Measurements from ENCODE around the gene PPP6R3. TPM values are rescaled to one million over a fixed set of nuclear protein-coding genes. Genes with fewer than 3 reads are reported as not detected.

PPP6R3 gene
- polyA plus RNA-seq, 1 donor from 2014 or later, result 111 TPM

DNA sequence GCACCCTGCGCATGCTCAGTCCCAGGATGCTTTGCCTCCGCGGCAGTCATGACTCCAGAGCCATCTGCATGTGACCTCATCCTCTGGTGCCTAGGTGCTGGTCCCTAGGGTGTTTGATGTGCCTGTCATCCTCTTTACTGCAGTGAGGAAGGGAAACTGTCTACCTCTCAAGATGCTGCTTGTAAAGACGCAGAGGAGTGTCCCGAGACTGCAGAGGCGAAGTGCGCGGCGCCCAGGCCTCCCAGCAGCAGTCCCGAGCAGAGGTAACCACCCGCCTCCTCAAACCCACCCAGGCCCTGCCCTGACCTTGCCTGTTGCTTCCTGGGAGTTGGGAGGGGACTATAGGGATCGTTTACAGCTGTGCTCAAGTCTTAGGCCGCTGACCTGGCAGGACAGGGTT, 149.2 kb downstream of the PPP6R3 start:
- H3K9ac ChIP-seq (ENCODE audit: low read length), result no peak overlapping the region
- H3K4me2 ChIP-seq (ENCODE audit: low read length), result no peak overlapping the region
- no peak overlapping the region for H3K27ac ChIP-seq (ENCODE audit: low read length)
- no peak overlapping the region for H3K4me3 ChIP-seq (ENCODE audit: low read length)
- TF ChIP-seq RAD21 (conservative IDR thresholded peaks at IDR 0.05) (no peak), MXI1 (conservative IDR thresholded peaks at IDR 0.05; ENCODE audit: poor library complexity, severe bottlenecking) (no peak)
- no peaks in the 10 kb centered on the region for H3K9me2 ChIP-seq (ENCODE audit: insufficient read depth, low read length)
- H3K9me3 ChIP-seq (ENCODE audit: low read length), result no peaks in the 10 kb centered on the region
- H3K27me3 ChIP-seq (ENCODE audit: insufficient read depth, low read depth, low read length), result no peaks in the 10 kb centered on the region
- no peak overlapping the region for H2AFZ ChIP-seq (ENCODE audit: low read depth, low read length)
- H3K79me2 ChIP-seq (replicated peaks; ENCODE audit: insufficient read depth, low read length), result no peaks in the 10 kb centered on the region
- no peaks in the 10 kb centered on the region for H3F3A ChIP-seq (ENCODE audit: insufficient read depth, low read length, poor library complexity, severe bottlenecking)
- peaks cover 12% of the 10 kb centered on the region for H3K36me3 ChIP-seq (ENCODE audit: insufficient read depth, low read length)
- no peaks in the 10 kb centered on the region for H4K20me1 ChIP-seq (ENCODE audit: insufficient read depth)

GRCh38 chr11:68610452-68611116, 150.0 kb downstream of the PPP6R3 start:
- H3K27me3 ChIP-seq (ENCODE audit: insufficient read depth, low read depth, low read length), result no peaks in the 10 kb centered on the region
- no peaks in the 10 kb centered on the region for H4K20me1 ChIP-seq (ENCODE audit: insufficient read depth)
- H3K79me2 ChIP-seq (replicated peaks; ENCODE audit: insufficient read depth, low read length), result no peaks in the 10 kb centered on the region
- H3K9me3 ChIP-seq (ENCODE audit: low read length), result no peaks in the 10 kb centered on the region
- no peak for TF ChIP-seq SMC3 (conservative IDR thresholded peaks at IDR 0.05; ENCODE audit: poor library complexity)
- TF ChIP-seq EP300 (conservative IDR thresholded peaks at IDR 0.05; ENCODE audit: poor library complexity, severe bottlenecking), result no peak
- TF ChIP-seq CTCF (IDR thresholded peaks at IDR 0.05; ENCODE audit: poor library complexity, severe bottlenecking), result peak; percentile 16
- TF ChIP-seq, protein P1, sequence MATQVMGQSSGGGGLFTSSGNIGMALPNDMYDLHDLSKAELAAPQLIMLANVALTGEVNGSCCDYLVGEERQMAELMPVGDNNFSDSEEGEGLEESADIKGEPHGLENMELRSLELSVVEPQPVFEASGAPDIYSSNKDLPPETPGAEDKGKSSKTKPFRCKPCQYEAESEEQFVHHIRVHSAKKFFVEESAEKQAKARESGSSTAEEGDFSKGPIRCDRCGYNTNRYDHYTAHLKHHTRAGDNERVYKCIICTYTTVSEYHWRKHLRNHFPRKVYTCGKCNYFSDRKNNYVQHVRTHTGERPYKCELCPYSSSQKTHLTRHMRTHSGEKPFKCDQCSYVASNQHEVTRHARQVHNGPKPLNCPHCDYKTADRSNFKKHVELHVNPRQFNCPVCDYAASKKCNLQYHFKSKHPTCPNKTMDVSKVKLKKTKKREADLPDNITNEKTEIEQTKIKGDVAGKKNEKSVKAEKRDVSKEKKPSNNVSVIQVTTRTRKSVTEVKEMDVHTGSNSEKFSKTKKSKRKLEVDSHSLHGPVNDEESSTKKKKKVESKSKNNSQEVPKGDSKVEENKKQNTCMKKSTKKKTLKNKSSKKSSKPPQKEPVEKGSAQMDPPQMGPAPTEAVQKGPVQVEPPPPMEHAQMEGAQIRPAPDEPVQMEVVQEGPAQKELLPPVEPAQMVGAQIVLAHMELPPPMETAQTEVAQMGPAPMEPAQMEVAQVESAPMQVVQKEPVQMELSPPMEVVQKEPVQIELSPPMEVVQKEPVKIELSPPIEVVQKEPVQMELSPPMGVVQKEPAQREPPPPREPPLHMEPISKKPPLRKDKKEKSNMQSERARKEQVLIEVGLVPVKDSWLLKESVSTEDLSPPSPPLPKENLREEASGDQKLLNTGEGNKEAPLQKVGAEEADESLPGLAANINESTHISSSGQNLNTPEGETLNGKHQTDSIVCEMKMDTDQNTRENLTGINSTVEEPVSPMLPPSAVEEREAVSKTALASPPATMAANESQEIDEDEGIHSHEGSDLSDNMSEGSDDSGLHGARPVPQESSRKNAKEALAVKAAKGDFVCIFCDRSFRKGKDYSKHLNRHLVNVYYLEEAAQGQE (IDR thresholded peaks at IDR 0.05; ENCODE audit: borderline replicate concordance), result no peak
- TF ChIP-seq RAD21 (conservative IDR thresholded peaks at IDR 0.05), result peak; percentile 45
- no peak overlapping the region for H3K4me2 ChIP-seq (ENCODE audit: low read length)
- no peak overlapping the region for H3K4me3 ChIP-seq (ENCODE audit: low read length)
- H3K36me3 ChIP-seq (ENCODE audit: insufficient read depth, low read length), result peaks cover 14% of the 10 kb centered on the region
- no peak overlapping the region for H2AFZ ChIP-seq (ENCODE audit: low read depth, low read length)
- H3K9me2 ChIP-seq (ENCODE audit: insufficient read depth, low read length), result no peaks in the 10 kb centered on the region
- H3F3A ChIP-seq (ENCODE audit: insufficient read depth, low read length, poor library complexity, severe bottlenecking), result no peaks in the 10 kb centered on the region
- no peak overlapping the region for H3K9ac ChIP-seq (ENCODE audit: low read length)
- H3K27ac ChIP-seq (ENCODE audit: low read length), result no peak overlapping the region

DNA sequence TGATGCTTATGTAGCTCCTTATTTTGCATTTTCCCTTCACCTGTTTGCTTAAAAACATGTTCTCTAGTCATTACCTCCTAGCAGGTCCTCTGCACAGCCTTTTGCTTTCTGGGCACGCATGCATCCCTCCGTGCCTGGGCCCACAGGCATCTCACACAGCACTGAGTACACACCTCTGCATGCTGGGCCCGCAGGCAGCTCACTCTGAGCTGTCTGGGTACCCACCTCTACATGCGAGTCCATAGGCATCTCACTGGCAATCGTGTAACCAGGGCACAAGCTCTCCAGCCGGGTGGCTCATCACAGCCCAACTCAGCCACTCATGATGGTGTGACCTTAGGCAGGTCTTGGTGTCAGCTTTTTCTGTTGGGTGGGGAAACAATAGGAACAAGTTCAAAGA, 155.1 kb downstream of the PPP6R3 start:
- H3K36me3 ChIP-seq (ENCODE audit: insufficient read depth, low read length), result peaks cover 6% of the 10 kb centered on the region
- H4K20me1 ChIP-seq (ENCODE audit: insufficient read depth), result no peaks in the 10 kb centered on the region
- no peak overlapping the region for H3K4me3 ChIP-seq (ENCODE audit: low read length)
- H3F3A ChIP-seq (ENCODE audit: insufficient read depth, low read length, poor library complexity, severe bottlenecking), result no peaks in the 10 kb centered on the region
- no peak overlapping the region for H2AFZ ChIP-seq (ENCODE audit: low read depth, low read length)
- TF ChIP-seq MXI1 (conservative IDR thresholded peaks at IDR 0.05; ENCODE audit: poor library complexity, severe bottlenecking) (no peak), SMC3 (conservative IDR thresholded peaks at IDR 0.05; ENCODE audit: poor library complexity) (no peak), EZH2 (IDR thresholded peaks at IDR 0.05; ENCODE audit: borderline replicate concordance, insufficient read depth, low read length, poor library complexity, severe bottlenecking) (no peak), RAD21 (conservative IDR thresholded peaks at IDR 0.05) (no peak), TAF1 (IDR thresholded peaks at IDR 0.05; ENCODE audit: low read depth) (no peak), CTCF (IDR thresholded peaks at IDR 0.05; ENCODE audit: poor library complexity, severe bottlenecking) (no peak), POLR2AphosphoS5 (IDR thresholded peaks at IDR 0.05) (no peak), EP300 (conservative IDR thresholded peaks at IDR 0.05; ENCODE audit: poor library complexity, severe bottlenecking) (no peak)
- TF ChIP-seq, protein P1 (IDR thresholded peaks at IDR 0.05; ENCODE audit: borderline replicate concordance), result no peak
- no peaks in the 10 kb centered on the region for H3K9me3 ChIP-seq (ENCODE audit: low read length)
- no peak overlapping the region for H3K9ac ChIP-seq (ENCODE audit: low read length)
- no peaks in the 10 kb centered on the region for H3K27me3 ChIP-seq (ENCODE audit: insufficient read depth, low read depth, low read length)
- no peaks in the 10 kb centered on the region for H3K9me2 ChIP-seq (ENCODE audit: insufficient read depth, low read length)
- no peak overlapping the region for H3K27ac ChIP-seq (ENCODE audit: low read length)
- H3K79me2 ChIP-seq (replicated peaks; ENCODE audit: insufficient read depth, low read length), result no peaks in the 10 kb centered on the region
- H3K4me2 ChIP-seq (ENCODE audit: low read length), result no peak overlapping the region

All from neural cell (in vitro differentiated cells).